Muscle layer of duodenum (tissue), 2 donors: ENCODE measurements around the gene TYW1.
"Not testable (repeated sequence)": the region's sequence is repeated elsewhere in the genome, so short reads cannot be mapped to it uniquely, and the experiment has no call there.

Experiments used
- H3K27ac ChIP-seq: one replicate; pipeline ENCODE4 v1.7.0; 2013; ENCODE audit warnings: mild to moderate bottlenecking, low read length
- H3K27me3 ChIP-seq: one replicate; pipeline ENCODE4 v1.7.0; 2013; ENCODE audit warnings: low read depth, mild to moderate bottlenecking, control low read depth, low read length
- H3K36me3 ChIP-seq, 2 donors: one replicate each; pipeline ENCODE4 v1.7.0; 2013; ENCODE audit warnings: low read length in 2 of 2, control low read depth in 1 of 2, mild to moderate bottlenecking in 1 of 2; ENCODE audit not compliant: insufficient read depth in 2 of 2, control insufficient read depth in 1 of 2
- H3K4me1 ChIP-seq, 2 donors: one replicate each; pipeline ENCODE4 v1.7.0; 2013; ENCODE audit warnings: low read length in 2 of 2, mild to moderate bottlenecking in 2 of 2, control low read depth in 1 of 2, moderate library complexity in 1 of 2; ENCODE audit not compliant: insufficient read depth in 2 of 2, control insufficient read depth in 1 of 2
- H3K4me3 ChIP-seq, 2 donors: one replicate each; pipeline ENCODE4 v1.7.0; 2013; ENCODE audit warnings: low read length in 2 of 2, low read depth in 1 of 2, mild to moderate bottlenecking in 1 of 2
- H3K9me3 ChIP-seq, 2 donors: one replicate each; pipeline ENCODE4 v1.7.0; 2013; ENCODE audit warnings: low read length in 2 of 2, control low read depth in 1 of 2, mild to moderate bottlenecking in 1 of 2; ENCODE audit not compliant: control insufficient read depth in 1 of 2
- donor health status: healthy.

The TYW1 gene

DNA sequence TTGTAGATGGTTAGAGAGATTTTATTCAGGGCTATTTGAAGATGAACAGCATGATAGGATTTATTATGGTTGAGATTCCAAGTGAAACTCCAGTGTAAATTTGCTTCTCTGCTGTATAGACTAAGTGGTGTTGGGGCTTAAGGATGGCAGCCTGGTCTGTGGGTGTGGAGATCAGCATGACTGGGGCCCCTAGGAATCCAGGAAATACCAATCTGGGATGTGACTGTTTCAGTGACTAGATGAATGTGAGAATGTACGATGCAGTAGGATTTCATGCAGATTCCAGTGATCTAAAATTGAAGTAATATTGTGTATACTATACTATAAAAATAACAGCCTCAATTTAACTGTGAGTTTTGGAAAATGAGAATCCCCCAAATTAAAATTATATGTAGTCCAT, 28.8 kb downstream of the TYW1 start:
- peaks cover 6 to 16% of the 10 kb centered on the region in 2 donors for H3K36me3 ChIP-seq
- H3K4me3 ChIP-seq, H3K27me3 ChIP-seq, H3K27ac ChIP-seq, H3K9me3 ChIP-seq, H3K4me1 ChIP-seq: not testable (repeated sequence)

DNA sequence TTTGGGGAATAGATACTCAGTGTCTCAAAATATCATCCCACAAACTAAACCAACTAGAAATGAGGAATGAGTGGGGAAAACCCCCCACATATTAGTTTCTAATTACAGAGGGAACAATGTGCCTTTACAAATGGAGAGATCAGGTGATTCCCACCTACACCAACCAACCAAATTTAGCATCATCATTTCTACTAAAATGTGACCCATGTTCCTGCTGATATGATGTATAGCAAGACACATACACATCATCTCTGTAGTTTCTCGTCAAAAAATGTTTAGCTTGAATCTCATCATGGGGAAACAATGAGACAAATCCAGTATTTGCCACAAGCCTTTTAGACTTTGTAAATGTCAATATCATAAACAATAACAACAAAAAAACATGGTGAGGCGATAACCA, 35.1 kb downstream of the TYW1 start:
- not testable (repeated sequence) for H3K4me1 ChIP-seq, H3K9me3 ChIP-seq, H3K27me3 ChIP-seq, H3K4me3 ChIP-seq, H3K27ac ChIP-seq
- H3K36me3 ChIP-seq: peaks cover 0 to 11% of the 10 kb centered on the region in 2 donors

DNA sequence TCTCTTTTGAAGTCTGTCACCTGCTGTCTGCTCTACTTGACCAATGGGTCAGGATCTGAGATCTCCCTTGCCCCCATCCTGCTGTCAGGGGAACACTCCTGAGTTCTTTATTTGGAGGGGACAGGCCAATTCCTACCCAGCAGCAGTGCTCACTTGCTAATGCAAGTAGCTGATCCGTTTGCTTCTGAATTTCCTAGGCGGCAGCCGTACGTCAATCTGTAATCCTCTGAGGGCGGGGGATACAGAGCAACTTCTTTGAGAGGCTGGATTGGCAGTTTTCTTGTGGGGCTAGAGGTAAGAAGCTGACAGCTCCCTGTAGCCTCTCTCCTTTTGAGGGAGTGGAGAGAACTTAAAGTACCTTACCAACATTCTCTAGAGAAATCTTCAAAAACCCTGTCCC, 36.6 kb downstream of the TYW1 start:
- Histone ChIP-seq H3K4me1 (no peaks in the 10 kb centered on the region), H3K36me3 (peaks cover 0 to 11% of the 10 kb centered on the region in 2 donors), H3K9me3 (no peaks in the 10 kb centered on the region), H3K27me3 (no peaks in the 10 kb centered on the region), H3K27ac (no peak overlapping the region), H3K4me3 (no peak overlapping the region)

- H3K36me3 ChIP-seq, H3K9me3 ChIP-seq, H3K4me1 ChIP-seq, H3K4me3 ChIP-seq, H3K27ac ChIP-seq, H3K27me3 ChIP-seq: not testable (repeated sequence)
Observed at GRCh38 chr7:67036432-67037395, 40.1 kb downstream of the TYW1 start.

DNA sequence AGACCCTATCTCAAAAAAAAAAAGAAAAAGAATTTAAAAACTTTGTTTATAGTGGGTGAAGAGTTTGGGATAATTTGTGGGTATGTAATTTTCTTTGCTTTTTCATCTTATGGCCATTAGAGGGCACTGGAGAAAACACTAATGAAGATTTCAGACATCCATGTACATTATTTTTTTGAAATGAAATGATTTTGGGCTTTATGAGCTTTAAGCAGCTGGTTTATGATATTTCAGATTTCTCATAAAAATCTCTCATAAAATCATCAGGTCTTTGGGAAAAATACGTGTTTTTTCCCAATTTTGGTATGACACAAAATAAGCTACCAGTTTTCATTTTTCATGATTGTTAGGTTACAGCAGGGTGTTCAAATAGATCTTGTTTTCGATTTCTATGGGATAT, 44.2 kb downstream of the TYW1 start:
- H3K36me3 ChIP-seq, H3K9me3 ChIP-seq, H3K4me3 ChIP-seq, H3K4me1 ChIP-seq, H3K27me3 ChIP-seq, H3K27ac ChIP-seq: not testable (repeated sequence)

DNA sequence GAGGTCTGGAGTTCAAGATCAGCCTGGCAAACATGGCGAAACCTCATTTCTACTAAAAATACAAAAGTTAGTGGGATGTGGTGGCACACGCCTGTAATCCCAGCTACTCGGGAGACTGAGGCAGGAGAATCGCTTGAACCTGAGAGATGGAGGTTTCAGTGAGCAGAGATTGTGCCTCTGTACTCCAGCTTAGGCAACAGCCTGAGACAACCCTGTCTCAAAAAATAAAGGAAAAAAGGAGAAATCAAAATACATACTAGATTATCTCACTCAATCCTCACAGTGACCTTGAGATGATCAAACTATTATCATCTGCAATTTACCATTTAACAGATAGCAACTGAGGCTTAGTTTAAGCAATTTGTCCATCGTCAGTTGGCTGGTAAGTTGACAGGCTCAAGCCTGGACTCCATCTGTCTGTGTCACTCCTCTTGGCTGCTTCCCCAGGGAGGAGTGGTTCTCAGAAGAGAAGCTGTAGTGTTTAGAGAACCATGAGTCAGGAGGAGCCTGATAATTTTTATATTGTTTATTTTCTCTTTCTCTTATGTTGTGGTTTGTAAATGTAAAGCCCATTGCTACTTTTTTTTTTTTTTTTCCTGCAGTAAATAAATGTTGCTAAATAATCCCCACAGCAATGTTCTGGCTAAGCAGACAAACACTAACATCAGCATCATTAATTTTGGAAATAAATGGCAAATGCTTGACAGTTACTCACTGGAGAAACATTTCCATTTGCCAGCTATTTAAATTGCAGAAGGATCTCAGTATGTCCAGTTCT, 46.3 kb downstream of the TYW1 start:
- H3K27me3 ChIP-seq, H3K4me3 ChIP-seq, H3K27ac ChIP-seq: not testable (repeated sequence)

DNA sequence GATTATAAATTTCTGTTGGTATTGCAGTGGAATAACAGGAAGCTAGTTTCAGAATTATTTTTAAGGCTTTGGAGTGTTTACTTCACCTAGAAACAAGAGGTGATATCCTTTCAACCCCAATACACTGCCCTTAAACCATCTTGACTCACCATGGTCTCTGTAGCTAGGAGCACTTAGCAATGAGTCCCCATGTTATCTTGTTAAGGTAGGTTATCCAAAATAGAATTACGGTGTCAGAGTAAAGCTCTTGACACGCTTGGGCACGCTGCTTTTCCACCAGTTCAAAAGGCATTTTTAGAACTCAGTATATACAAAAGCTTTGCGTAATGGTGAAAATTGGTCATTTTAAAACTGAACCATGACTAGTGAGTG, 46.9 kb downstream of the TYW1 start:
- H3K4me1 ChIP-seq, H3K36me3 ChIP-seq, H3K4me3 ChIP-seq, H3K27me3 ChIP-seq, H3K27ac ChIP-seq, H3K9me3 ChIP-seq: not testable (repeated sequence)

More for the DNA sequence above, 46.3 kb downstream of the TYW1 start:
- not testable (repeated sequence) for H3K4me1 ChIP-seq, H3K9me3 ChIP-seq, H3K36me3 ChIP-seq

DNA sequence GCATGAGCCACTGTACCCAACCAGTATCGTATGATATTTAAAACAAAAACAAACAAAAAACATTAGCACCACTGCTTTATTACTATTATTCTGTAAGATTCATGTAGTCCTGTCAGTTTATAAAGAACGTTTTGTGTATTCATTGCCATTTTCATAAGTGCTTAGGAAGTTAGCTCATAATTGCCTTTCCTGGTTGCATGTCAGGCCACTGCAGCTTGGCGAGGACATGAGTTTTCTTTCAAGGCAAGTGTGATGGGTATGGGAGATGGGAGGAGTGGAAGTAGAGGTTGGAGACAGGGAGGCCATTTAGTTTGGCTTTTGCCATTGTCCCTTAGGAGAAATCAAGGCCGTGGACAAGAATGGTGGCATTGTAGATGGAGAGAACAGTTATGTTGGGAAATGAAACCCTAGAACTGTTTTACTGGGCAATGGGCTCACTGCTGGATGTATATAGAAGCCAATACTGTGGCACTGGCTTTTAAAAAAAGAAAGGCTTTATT, 48.9 kb downstream of the TYW1 start:
- no peaks in the 10 kb centered on the region for H3K9me3 ChIP-seq

GRCh38 chr7:67046819-67047218, 50.2 kb downstream of the TYW1 start:
- not testable (repeated sequence) for H3K9me3 ChIP-seq, H3K27ac ChIP-seq, H3K36me3 ChIP-seq, H3K4me3 ChIP-seq, H3K4me1 ChIP-seq, H3K27me3 ChIP-seq

More for the DNA sequence above, 48.9 kb downstream of the TYW1 start:
- no peak overlapping the region for H3K4me3 ChIP-seq
- H3K27me3 ChIP-seq: no peaks in the 10 kb centered on the region
- H3K27ac ChIP-seq: no peak overlapping the region
- no peaks in the 10 kb centered on the region for H3K36me3 ChIP-seq
- H3K4me1 ChIP-seq: peaks cover 0 to 10% of the 10 kb centered on the region in 2 donors

- H3K36me3 ChIP-seq, H3K27me3 ChIP-seq, H3K9me3 ChIP-seq, H3K4me3 ChIP-seq, H3K4me1 ChIP-seq, H3K27ac ChIP-seq: not testable (repeated sequence)
Observed at GRCh38 chr7:67049908-67050307, 53.3 kb downstream of the TYW1 start.

DNA sequence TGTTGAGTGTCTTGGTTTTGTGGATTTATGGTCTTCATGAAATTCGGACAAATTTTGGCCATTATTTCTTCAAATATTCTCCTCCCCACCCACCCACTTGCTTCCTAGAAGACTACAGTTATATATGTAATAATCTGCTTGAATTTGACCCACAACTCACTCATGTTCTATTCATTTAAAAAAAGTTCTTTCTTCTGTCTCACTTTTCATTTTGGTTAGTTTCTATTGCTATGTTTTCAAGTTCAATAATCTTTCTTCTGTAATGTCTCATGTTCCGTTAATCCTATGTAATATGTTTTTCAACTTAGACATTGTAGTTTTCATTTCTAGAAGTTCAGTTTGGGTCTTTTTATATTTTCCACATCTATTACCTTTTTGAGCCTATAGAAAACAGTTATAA, 55.5 kb downstream of the TYW1 start:
- H3K9me3 ChIP-seq, H3K27me3 ChIP-seq, H3K27ac ChIP-seq, H3K4me3 ChIP-seq, H3K4me1 ChIP-seq, H3K36me3 ChIP-seq: not testable (repeated sequence)
